C4-2B (cell line): ENCODE measurements around the gene SLC26A4.

ENCODE experiments used
- ZFX ChIP-seq: fragments of 450-650 bp; IDR thresholded peaks from 2 replicates; pipeline ENCODE4 v1.6.1; 2017
- TF ChIP-seq, protein P1 (sequence below): fragments of 450-650 bp; conservative IDR thresholded peaks from 2 replicates; pipeline ENCODE4 v1.5.1; 2017; ENCODE audit warnings: mild to moderate bottlenecking

DNA sequence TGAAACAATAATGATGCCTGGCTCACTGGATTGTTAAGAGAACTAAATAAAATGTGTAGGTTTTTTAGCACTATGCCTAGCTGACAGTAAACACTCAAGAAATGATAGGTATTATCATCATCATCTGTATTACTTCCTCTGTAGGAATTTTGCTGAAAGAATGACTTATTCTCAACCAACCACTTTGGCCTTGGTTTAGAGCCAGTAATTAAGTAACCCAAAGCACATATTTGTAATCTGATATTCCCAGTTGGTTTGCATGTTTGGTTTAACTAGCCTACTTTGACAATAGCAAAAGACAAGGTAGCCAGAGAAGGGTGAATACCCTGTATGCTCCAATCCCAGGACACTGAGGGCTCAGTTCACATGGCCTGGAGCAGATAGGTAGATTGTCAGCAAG is 46.2 kb upstream of the SLC26A4 start:
- TF ChIP-seq, protein P1, sequence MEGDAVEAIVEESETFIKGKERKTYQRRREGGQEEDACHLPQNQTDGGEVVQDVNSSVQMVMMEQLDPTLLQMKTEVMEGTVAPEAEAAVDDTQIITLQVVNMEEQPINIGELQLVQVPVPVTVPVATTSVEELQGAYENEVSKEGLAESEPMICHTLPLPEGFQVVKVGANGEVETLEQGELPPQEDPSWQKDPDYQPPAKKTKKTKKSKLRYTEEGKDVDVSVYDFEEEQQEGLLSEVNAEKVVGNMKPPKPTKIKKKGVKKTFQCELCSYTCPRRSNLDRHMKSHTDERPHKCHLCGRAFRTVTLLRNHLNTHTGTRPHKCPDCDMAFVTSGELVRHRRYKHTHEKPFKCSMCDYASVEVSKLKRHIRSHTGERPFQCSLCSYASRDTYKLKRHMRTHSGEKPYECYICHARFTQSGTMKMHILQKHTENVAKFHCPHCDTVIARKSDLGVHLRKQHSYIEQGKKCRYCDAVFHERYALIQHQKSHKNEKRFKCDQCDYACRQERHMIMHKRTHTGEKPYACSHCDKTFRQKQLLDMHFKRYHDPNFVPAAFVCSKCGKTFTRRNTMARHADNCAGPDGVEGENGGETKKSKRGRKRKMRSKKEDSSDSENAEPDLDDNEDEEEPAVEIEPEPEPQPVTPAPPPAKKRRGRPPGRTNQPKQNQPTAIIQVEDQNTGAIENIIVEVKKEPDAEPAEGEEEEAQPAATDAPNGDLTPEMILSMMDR: no peak
- TF ChIP-seq ZFX: no peak
